GM18951 (cell line): ENCODE results near the gene PLOD1.
"Not testable (repeated sequence)": the region's sequence is repeated elsewhere in the genome, so short reads cannot be mapped to it uniquely, and the experiment has no call there.

Experiments used
- POLR2A ChIP-seq: IDR thresholded peaks from 4 replicates; pipeline ENCODE4 v1.6.1; 2011; ENCODE audit warnings: mild to moderate bottlenecking; ENCODE audit not compliant: insufficient read length, insufficient read depth; ENCODE audit errors: extremely low read depth
- in situ Hi-C: fragments of 300-500 bp; cut with MboI; formaldehyde crosslinking; loops from one replicate; pipeline ENCODE4 v1.12.0; 2022; ENCODE audit warnings: low sequenced_read_pairs, mixed read lengths, inconsistent platforms; ENCODE audit not compliant: unreplicated experiment

PLOD1 gene

DNA sequence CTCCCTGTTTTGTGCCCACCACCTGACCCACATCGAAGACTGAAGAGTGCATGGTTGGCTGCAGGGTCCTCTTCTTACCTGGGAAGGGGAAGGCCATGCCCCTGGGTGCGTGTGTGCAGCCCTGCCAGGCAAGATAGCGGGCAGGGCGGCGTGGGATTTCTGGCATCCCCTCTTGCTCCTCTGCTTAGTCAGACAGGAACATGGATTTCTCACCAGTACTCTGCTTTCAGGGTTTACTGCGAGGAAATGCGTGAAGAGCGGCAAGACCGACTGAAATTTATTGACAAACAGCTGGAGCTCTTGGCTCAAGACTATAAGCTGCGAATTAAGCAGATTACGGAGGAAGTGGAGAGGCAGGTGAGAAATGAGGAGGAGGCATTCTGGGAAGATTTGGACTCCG, 69.2 kb downstream of the PLOD1 start:
- in situ Hi-C loops: no loop called here
- TF ChIP-seq POLR2A: no peak

DNA sequence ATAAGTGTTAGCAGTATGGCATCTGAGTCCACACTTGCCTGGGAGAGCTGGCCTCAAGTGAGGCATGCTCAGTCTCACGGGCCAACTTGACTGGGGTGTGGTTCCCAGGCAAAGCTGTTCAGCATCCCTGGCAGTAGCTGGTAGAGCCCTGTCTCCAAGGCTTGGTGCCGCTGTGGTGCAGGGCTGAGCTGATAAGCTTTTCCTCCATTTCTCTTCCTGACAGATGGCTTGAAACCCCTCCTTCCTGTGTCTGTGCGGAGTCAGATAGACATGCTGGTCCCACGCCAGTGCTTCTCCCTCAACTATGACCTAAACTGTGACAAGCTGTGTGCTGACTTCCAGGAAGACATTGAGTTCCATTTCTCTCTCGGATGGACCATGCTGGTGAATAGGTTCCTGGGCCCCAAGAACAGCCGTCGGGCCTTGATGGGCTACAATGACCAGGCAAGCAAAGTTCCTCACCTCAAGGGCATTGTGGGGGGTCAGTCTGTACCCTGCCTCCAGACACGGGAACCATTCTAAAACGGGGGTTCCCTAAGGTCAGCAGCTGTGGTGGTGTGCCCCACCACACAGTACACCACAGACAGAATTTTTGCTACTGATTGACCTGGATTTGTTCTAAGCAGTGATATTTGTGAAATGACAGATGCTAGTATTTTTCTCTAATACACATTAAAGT, 71.1 kb downstream of the PLOD1 start:
- in situ Hi-C loops: no loop called here
- no peak for TF ChIP-seq POLR2A

DNA sequence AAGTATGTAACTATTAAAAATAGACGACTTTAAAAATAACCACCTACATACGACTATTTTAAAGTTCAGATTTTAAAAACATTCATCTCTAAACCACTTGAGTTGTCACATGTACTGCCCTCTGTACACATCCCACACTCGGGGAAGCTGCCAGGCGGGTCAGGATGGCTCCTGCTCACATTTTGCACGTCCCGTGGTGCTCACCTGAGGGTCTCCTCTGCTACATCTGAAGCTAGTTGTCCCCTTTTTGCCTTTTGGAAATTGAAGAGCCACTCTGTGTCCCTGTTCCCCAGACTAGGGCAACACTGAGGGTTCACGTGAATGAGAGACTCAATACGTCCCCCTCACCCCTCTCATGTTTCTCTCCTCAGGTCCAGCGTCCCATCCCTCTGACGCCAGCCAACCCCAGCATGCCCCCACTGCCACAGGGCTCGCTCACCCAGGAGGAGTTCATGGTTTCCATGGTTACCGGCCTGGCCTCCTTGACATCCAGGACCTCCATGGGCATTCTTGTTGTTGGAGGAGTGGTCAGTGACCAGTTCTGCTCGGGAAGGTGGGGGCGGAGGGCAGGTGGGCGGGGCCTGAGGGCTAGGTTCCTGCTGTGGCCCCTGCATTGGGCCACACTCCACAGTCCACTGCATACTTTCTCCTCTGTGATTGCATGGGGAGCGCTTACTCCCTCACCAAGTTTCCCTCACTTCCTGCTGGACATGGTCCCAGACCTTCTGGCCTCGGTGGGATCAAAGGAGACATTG, 71.8 kb downstream of the PLOD1 start:
- no peak for TF ChIP-seq POLR2A
- in situ Hi-C loops: no loop called here

DNA sequence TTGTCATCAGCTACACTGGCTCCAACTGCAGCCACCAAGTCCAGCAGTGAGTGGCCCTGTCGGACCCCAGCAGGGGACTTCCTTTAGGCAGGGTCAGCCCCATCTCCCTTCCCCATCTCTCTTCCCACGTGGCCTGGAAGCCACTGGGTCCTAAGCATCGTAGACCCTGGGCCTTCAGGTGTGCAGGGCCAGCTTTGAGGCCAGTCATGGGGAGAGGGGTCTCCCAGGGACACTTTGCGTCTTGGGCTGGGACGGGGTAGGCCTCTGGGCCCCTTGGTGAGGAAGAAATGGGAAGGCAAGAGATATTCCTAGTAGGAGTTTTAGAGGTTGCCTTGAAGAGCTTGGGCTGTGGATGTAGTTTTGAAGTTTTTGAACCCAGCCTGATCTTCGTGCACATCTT, 72.7 kb downstream of the PLOD1 start:
- in situ Hi-C loops: no loop called here

DNA sequence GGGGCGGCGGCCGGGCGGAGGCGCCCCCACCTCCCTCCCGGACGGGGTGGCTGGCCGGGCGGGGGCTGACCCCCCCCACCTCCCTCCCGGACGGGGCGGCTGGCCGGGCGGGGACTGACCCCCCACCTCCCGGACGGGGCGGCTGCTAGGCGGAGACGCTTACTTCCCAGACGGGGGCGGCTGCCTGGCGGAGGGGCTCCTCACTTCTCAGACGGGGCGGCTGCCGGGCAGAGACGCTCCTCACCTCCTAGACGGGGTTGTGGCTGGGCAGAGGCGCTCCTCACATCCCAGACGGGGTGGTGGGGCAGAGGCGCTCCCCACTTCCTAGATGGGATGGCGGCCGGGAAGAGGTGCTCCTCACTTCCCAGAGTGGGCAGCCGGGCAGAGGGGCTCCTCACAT, 73.8 kb downstream of the PLOD1 start:
- in situ Hi-C loops: not testable (repeated sequence)

More for the DNA sequence above, 72.7 kb downstream of the PLOD1 start:
- no peak for TF ChIP-seq POLR2A

DNA sequence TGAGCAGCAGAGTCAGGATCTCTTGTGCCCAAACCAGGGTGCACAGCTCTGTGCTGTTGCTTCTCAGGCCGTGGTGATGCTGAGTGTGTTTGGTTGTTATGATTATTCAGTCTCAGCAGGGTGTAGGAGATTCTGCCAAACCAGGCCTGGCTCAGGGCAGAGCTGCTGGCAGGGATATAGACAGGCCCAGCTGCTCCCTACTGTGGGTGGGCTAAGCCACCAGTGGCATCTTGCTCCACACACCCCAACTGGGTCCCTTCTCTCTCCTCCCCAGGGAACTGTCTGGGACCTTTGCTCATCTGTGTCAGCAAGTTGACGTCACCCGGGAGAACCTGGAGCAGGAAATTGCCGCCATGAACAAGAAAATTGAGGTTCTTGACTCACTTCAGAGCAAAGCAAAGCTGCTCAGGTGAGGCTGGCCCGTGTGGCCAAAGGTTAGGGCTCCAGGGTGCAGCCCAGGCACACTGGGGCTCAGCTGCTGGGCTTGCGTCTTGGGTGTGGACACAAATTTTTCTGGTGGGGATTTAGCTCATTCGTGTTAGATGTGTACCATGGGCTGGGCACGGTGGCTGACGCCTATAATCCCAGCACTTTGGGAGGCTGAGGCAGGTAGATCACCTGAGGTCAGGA, 74.9 kb downstream of the PLOD1 start:
- TF ChIP-seq POLR2A: no peak
- in situ Hi-C loops: no loop called here

DNA sequence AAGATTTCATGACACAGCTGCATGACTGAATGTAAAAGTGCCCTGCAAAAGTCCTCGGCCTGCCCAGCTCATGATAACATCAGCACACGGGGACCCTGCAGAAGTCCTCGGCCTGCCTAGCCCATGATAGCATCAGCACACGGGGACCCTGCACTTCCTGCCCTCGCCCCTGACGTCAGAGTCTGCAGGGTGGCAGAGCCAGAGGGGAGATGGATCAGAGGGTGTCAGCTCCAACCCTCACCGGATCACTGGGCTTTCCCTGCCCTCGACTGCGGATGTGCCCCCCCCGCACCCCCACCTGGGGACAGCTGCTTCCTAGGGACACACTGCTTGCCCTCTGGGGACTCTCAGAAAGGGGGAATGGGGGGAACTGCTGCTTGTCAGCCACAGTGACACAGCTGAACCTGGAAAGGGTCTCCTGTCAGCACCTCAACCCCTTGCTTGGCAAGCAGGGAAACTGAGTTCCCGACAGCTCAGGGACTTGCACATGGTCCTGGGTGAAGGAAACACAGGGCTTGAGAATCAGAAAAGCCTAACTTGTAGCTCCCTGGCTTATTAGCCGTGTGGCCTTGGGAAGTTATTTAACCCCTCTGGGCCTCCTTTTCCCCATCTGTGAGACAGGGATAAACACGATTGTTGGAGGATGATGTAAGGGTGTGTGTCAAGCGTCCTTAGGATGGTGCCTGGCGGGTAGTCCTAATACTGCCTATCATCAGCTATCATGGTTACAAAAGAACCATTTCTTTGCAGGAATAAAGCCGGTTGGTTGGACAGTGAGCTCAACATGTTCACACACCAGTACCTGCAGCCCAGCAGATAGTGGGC, 76.4 kb downstream of the PLOD1 start:
- TF ChIP-seq POLR2A: no peak
- in situ Hi-C loops: no loop called here

DNA sequence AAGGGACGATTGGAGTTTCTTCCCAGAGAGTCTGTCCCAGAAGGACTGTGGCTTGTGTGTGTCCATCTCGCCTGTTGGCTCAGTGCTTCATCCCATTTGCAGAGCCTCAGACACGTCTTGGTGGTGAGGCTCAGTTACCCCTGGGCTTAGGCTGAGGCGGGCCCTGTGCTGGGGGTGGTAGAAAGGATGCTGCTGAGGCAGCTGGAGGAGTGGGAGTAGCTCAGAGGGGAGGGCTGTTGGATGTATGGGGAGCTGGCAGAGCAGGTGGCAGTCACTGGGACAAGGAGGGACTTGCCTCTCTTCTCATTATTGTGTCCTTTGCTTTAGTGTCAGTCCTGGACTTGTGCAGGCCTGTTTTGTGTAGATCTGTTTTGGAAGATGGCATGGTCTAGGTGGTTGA, 77.5 kb downstream of the PLOD1 start:
- in situ Hi-C loops: no loop called here
- no peak for TF ChIP-seq POLR2A

DNA sequence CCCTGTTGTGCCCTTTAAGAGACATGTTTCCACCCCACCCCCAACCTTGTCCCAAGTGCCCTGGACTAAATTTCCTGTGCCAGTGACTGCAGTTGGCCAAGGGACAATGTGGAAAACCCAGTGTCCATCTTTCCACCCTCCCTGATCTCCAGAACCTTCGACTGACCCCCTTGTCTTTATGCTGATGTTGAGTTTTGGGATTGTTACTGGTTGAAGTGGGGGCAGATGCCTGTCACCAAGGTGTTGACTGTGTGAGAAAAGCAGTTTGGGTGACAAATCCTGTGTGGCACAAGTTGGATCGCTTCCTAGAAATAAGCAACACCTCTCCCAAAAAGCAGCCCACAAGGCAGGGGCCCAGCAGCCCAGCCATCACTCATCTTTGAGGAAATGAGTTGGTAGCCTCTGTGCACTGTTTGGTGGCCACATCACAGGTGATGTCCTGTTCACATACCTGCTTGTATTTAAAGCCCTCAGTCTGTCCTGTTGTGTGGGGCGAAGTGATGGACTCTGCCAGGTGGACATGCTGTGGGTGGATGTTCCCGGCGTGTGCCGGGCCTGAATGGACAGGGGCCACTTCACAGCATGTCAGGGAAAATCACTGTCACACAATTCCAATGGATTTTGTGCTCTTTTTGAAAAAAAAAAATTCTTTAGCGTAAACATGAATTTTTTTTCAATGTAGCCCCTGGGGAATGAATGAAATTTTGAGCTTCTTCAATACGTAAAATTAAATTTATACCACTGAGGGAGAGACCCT, 78.2 kb downstream of the PLOD1 start:
- in situ Hi-C loops: no loop called here
- TF ChIP-seq POLR2A: no peak

DNA sequence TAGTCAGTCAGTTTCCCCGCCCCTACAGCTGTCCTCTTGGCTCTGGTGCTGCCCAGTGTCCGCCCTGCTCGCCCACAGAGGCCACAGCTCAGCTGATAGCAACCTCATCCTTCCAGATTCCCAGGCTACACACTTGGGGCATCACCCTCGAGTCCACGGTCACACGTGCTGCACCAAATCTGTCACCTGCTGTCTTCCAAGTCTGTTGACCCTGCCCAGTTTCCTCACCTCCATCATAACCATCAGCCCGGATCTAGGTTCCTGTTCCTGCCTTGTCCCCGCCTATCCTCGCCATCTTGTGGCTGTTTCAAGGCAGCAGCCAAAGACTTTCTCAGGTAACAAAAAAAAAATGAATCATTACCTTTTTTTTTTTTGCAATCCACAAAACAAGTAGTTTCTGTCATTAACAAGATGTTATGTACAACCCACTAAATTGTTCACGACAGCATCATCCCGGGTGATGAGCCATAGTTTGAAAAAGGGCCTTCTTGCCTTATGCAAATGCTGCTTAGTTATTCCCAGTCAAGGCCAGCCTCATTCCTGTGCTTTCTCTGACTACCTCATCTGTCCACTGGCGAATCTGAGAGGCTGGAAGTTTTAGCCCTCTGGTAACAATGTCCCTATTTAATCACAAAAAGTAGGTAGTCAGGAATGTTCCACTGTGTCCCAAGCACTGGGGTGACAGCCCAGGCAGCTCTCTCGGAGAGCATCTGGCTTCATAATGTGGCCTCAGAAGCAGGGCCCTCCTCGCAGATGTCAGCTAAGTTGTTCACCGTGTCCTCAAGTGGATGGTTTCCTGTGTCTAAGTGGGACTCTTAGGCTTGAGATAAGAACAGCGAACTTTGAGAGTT, 79.8 kb downstream of the PLOD1 start:
- in situ Hi-C loops: no loop called here
- TF ChIP-seq POLR2A: no peak

DNA sequence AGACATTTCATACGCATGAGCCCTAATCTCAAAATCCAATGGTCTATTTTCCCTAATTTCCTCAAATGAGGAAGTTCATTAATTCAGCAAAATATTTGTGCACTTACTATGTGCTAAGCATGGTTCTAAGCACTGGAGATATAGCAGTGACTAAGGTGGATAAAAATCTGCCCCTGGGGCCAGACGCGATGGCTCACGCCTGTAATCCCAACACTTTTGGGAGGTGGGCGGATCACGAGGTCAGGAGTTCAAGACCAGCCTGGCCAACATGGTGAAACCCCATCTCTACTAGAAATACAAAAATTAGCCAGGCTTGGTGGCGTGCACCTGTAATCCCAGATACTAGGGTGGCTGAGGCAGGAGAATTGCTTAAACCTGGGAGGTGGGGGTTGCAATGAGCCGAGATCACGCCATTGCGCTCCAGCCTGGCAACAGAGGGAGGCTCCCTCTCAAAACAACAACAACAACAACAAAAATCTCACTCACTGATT, 80.5 kb downstream of the PLOD1 start:
- TF ChIP-seq POLR2A: no peak
- in situ Hi-C loops: no loop called here

DNA sequence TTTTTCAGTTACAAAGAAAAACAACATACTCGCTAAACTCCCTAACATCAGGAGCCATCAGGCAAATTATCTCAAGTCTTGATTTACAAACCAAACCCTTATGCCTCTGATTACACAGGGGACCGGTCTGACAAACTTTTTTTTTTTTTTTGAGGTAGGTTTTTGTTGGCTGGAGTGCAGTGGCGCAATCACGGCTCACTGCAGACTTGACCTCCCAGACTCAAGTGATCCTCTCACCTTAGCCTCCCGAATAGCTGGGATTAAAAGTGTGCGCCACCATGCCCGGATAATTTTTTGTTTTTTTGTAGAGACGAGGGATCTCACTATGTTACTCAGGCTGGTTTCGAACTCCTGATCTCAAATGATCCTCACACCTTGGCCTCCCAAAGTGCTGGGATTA, 81.0 kb downstream of the PLOD1 start:
- in situ Hi-C loops: no loop called here
- no peak for TF ChIP-seq POLR2A
